Spinal cord (tissue), 10 donors: ENCODE results near the gene PIF1. TPM values are rescaled to one million over a fixed set of nuclear protein-coding genes. Genes with fewer than 3 reads are reported as not detected.
"Not testable (repeated sequence)": the region's sequence is repeated elsewhere in the genome, so short reads cannot be mapped to it uniquely, and the experiment has no call there.

Experiments
- DNase-seq, 6 donors: peaks; one replicate each; pipeline versions ENCODE4 v3.0.0 to v3.0.0-alpha.2; 2013 to 2015; ENCODE audit warnings: low spot score in 6 of 6, low read depth in 4 of 6
- H3K27ac ChIP-seq: one replicate; pipeline ENCODE4 v1.5.1; 2013; ENCODE audit warnings: low read depth, low read length, control low read depth
- H3K27me3 ChIP-seq: one replicate; pipeline ENCODE4 v1.6.1; 2013; ENCODE audit warnings: low read length; ENCODE audit not compliant: control insufficient read depth, insufficient read depth
- H3K36me3 ChIP-seq: one replicate; pipeline ENCODE4 v1.6.1; 2013; ENCODE audit warnings: low read length; ENCODE audit not compliant: control insufficient read depth, insufficient read depth
- H3K4me1 ChIP-seq: one replicate; pipeline ENCODE4 v1.6.1; 2013; ENCODE audit warnings: low read length; ENCODE audit not compliant: control insufficient read depth, insufficient read depth
- H3K4me3 ChIP-seq: one replicate; pipeline ENCODE4 v1.5.1; 2013; ENCODE audit warnings: low read depth, low read length, control low read depth
- H3K9me3 ChIP-seq: one replicate; pipeline ENCODE4 v1.6.1; 2013; ENCODE audit warnings: low read length; ENCODE audit not compliant: control insufficient read depth, insufficient read depth
- WGBS: methylation state at CpG from one replicate; pipeline ENCODE4 v1.1.5; 2013; ENCODE audit warnings: missing lambda C conversion rate; ENCODE audit not compliant: insufficient coverage; 5-methylcytosine and 5-hydroxymethylcytosine counted together
- polyA plus RNA-seq, 2 donors: library from polyadenylated mRNA; unstranded; fragments of 120-200 nt; gene quantifications; one replicate each; pipeline ENCODE4 v1.2.1, GENCODE V29; 2013; ENCODE audit not compliant: insufficient read length in 2 of 2
- total RNA-seq, 2 donors: library from RNA; depleted of rRNA in 1 of 2; stranded (reverse); fragments of 120-200 nt in 1 of 2; fragments of >200 nt in 1 of 2; gene quantifications; one replicate each; pipeline versions ENCODE4 v1.2.3 to v1.2.4, GENCODE V29; 2013 to 2014
- donor health status: healthy.

Gene PIF1
- total and polyA plus RNA-seq, 4 donors, result 2.3 to 11.3 (median 6.3) TPM

- Histone ChIP-seq H3K4me1 (peaks cover 53% of the 10 kb centered on the region), H3K4me3 (peak within 1 kb of the TSS; percentile 84), H3K36me3 (peaks cover 3% of the 10 kb centered on the region), H3K27ac (peak within 1 kb of the TSS; percentile 94), H3K9me3 (no peaks in the 10 kb centered on the region), H3K27me3 (no peaks in the 10 kb centered on the region)
- peak in 5 of 6 donors; percentile 78 to 97 (median 85) for DNase-seq
- under 1% methylated on average over 52 of the region's 75 CpGs for WGBS
Measured at GRCh38 chr15:64841344-64842095, 16.1 kb upstream of the PIF1 start, which contains the start of gene PLEKHO2. TSS of gene PLEKHO2 (plus strand) at chr15:64841915. CDS start at chr15:64842017, 102 bp downstream.

- Histone ChIP-seq H3K27ac (peak overlapping the region; percentile 94), H3K36me3 (peaks cover 3% of the 10 kb centered on the region), H3K4me3 (peak overlapping the region; percentile 73), H3K4me1 (peaks cover 50% of the 10 kb centered on the region), H3K9me3 (no peaks in the 10 kb centered on the region), H3K27me3 (no peaks in the 10 kb centered on the region)
- WGBS, result 0% methylated on average over 12 of the region's 12 CpGs
- no peak for DNase-seq
Measured at GRCh38 chr15:64841060-64841343, 15.6 kb upstream of the PIF1 start.

- no peaks in the 10 kb centered on the region for H3K27me3 ChIP-seq
- H3K27ac ChIP-seq, result no peak overlapping the region
- WGBS, result 44% methylated on average over 1 of the region's 1 CpG
- DNase-seq, result no peak
- H3K4me3 ChIP-seq, result no peak overlapping the region
- no peaks in the 10 kb centered on the region for H3K9me3 ChIP-seq
- peaks cover 24% of the 10 kb centered on the region for H3K4me1 ChIP-seq
- peaks cover 3% of the 10 kb centered on the region for H3K36me3 ChIP-seq
Measured at GRCh38 chr15:64837502-64837901, 12.1 kb upstream of the PIF1 start.

- Histone ChIP-seq H3K4me3 (peak overlapping the region; percentile 4), H3K9me3 (no peaks in the 10 kb centered on the region), H3K27ac (peak overlapping the region; percentile 72), H3K36me3 (peaks cover under 1% of the 10 kb centered on the region), H3K27me3 (no peaks in the 10 kb centered on the region), H3K4me1 (peaks cover 15% of the 10 kb centered on the region)
- WGBS, result 79% methylated on average over 11 of the region's 14 CpGs
- DNase-seq, result no peak
Measured at GRCh38 chr15:64836023-64836536, 10.6 kb upstream of the PIF1 start.

GRCh38 chr15:64833690-64834089 is 8.2 kb upstream of the PIF1 start:
- no peak for DNase-seq
- Histone ChIP-seq H3K27ac (no peak overlapping the region), H3K36me3 (no peaks in the 10 kb centered on the region), H3K27me3 (no peaks in the 10 kb centered on the region), H3K9me3 (no peaks in the 10 kb centered on the region), H3K4me1 (peaks cover 8% of the 10 kb centered on the region), H3K4me3 (no peak overlapping the region)
- WGBS, result 100% methylated on average over 3 of the region's 4 CpGs

- H3K4me3 ChIP-seq, result no peak overlapping the region
- no peak for DNase-seq
- H3K27ac ChIP-seq, result no peak overlapping the region
- no peaks in the 10 kb centered on the region for H3K9me3 ChIP-seq
- H3K4me1 ChIP-seq, result peaks cover 20% of the 10 kb centered on the region
- no peaks in the 10 kb centered on the region for H3K36me3 ChIP-seq
- peaks cover 5% of the 10 kb centered on the region for H3K27me3 ChIP-seq
- WGBS, result 100% methylated on average over 4 of the region's 5 CpGs
Measured at GRCh38 chr15:64828985-64829384, 3.5 kb upstream of the PIF1 start.

GRCh38 chr15:64824929-64825430 is 467 bp downstream of the PIF1 start:
- Histone ChIP-seq H3K36me3 (peaks cover 17% of the 10 kb centered on the region), H3K4me1 (peaks cover 25% of the 10 kb centered on the region), H3K27me3 (peaks cover 11% of the 10 kb centered on the region), H3K9me3 (no peaks in the 10 kb centered on the region), H3K27ac (no peak overlapping the region), H3K4me3 (peak overlapping the region; percentile 76)
- no peak for DNase-seq
- WGBS, result 0% methylated on average over 17 of the region's 17 CpGs

GRCh38 chr15:64816452-64816851 is 9.0 kb downstream of the PIF1 start:
- no peak overlapping the region for H3K27ac ChIP-seq
- no peaks in the 10 kb centered on the region for H3K27me3 ChIP-seq
- H3K9me3 ChIP-seq, result no peaks in the 10 kb centered on the region
- no peak for DNase-seq
- H3K4me1 ChIP-seq, result no peaks in the 10 kb centered on the region
- no peak overlapping the region for H3K4me3 ChIP-seq
- 91% methylated on average over 13 of the region's 13 CpGs for WGBS
- H3K36me3 ChIP-seq, result peaks cover 24% of the 10 kb centered on the region

GRCh38 chr15:64814965-64815364 is 10.5 kb downstream of the PIF1 start:
- H3K36me3 ChIP-seq, result peaks cover 14% of the 10 kb centered on the region
- not testable (repeated sequence) for H3K4me3 ChIP-seq, H3K9me3 ChIP-seq, H3K27me3 ChIP-seq, H3K27ac ChIP-seq, DNase-seq, H3K4me1 ChIP-seq
- no CpG with 5 or more reads among the region's 4 CpGs for WGBS

GRCh38 chr15:64814283-64814682 is 11.2 kb downstream of the PIF1 start:
- peaks cover 10% of the 10 kb centered on the region for H3K36me3 ChIP-seq
- H3K27ac ChIP-seq, H3K4me3 ChIP-seq, DNase-seq, H3K9me3 ChIP-seq, H3K4me1 ChIP-seq, H3K27me3 ChIP-seq: not testable (repeated sequence)
- 93% methylated on average over 4 of the region's 8 CpGs for WGBS
